Inflammatory macrophage treated with lipopolysaccharide for 1 hour (primary cell): ENCODE measurements around the gene MBNL2.

Experiments used
- DNase-seq, 2 donors: peaks; one replicate each; pipeline ENCODE4 v3.0.0-alpha.2; 2020 to 2022

The MBNL2 gene

DNA sequence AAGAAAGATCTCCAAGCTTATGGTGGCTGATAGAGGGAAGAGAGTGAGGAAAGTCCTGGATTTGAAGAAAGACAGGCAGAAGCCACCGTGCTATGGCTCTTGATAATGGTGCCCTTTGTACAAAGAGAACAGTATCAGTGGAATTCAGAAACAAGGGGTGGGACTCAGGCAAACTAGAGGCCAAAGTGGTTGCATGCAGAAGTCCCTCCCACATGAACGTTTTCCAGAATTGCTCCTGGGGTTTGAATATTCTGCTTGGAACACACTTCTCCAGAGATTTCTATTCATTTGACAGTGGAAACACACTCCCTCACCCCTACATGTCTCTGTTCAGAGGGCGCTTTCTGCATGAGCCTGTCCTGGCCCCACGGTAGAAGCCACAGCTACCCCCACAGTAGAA is 10.1 kb upstream of the MBNL2 start:
- no peak for DNase-seq

- peak in 1 of 2 donors; percentile 42 for DNase-seq
Measured at GRCh38 chr13:97212601-97213040, 9.5 kb upstream of the MBNL2 start.

DNA sequence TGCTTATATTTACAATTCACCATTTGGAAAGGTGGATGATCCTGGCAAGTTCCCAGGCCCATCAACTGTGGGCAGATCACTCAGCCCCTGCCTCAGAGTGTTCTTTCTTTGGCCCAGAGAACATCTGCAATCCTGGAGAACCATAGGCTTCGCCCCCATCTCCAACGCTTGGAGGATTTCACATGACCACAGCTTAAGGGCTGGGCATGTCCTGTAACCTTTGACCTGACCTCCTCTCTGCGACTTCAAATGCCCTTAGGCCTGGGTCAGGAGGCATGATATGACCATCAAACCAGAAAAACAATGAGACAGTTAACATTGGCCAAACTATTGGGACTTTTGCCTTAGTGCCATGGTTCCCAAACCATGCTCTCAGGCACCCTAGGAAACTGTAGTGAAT is 7.2 kb upstream of the MBNL2 start:
- no peak for DNase-seq

DNA sequence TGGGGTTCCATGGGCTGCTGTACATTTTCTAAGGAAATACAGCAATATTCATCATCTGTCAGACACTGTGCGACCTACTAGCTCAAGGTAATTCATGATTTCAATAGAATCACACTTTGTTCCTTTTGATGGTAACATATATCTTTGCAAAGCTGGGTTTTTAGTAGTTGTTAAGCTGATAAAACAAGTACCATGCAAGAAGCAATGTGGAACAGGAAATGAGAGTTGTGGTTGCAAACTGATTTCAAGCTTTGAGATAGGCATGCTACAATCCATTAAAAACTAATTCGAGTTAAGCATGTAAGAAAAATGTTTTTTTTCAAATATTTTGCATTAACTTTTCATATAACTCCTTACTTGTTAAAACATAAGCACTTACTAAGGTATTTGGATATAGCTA is 6.8 kb upstream of the MBNL2 start:
- no peak for DNase-seq

DNA sequence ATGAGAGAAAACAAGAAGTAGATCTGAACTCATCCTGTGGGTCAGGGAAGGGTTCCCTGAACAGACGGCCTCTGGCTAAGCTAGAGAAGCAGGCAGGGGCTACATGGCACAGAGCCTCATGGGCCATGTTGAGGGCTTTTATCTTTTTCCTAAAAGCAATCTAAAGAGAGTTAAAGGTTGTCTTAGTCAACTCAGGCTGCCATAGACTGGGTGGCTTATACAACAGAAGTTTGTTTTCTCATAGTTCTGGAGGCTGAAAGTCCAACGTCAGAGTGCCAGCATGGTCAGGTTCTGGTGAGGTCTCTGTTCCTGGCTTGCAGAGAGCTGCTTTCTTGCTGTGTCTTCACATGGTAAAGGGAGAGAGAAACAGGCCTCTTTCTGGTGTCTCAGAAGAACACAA is 2.9 kb upstream of the MBNL2 start:
- no peak for DNase-seq

DNA sequence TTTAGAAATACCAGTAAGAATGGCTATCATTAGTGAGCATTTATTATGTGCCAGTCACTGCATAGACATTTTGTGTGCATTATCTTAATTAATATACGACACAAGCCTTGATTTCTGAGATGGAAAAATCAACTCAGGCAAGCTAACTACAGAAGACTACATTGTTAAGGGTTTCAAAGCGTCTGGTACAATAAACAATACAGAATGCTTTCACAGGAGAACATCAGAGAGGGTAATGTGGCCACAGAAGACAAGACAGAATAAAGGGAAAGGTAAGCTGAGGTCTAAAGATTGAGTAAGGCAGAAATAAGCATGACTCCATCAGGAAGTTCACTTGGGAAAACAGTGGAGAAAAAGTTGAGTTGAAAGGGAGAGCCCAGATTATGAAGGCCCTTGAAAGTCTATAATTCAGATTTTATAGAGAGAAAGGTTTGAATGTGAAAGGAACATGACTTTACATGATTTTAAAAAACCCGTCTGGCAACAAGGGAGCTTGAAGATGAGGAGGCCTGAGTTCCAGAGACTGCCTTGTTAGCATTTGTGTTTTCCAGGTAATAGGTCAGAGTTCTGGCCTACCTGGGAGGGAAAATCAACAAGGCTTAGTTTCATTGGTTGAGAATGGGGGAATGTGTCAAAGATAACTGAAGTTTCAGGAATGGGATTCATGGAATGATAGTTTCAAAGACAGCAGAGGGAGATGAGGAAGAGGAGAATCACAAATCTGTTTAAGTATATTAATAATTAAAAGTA is 1.8 kb upstream of the MBNL2 start:
- no peak for DNase-seq

DNA sequence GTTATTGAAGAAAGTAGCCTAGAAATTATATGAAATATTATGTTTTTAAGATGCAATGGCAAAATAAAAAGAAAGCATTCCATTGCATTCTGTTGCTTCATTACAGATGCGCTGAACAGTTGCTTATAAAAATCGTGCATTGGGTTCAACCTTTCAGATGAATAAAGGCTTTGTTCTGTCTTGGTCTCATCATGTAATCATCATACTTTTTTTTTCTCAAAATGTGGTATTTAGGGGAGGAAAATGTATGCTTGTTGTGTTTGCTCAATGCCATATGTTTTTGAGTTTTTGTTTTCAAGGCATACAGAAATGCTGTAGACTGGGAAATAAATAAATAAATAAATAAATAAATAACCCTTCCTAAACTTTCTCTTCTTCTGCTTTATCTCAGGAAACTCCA is 1.1 kb upstream of the MBNL2 start:
- no peak for DNase-seq

DNA sequence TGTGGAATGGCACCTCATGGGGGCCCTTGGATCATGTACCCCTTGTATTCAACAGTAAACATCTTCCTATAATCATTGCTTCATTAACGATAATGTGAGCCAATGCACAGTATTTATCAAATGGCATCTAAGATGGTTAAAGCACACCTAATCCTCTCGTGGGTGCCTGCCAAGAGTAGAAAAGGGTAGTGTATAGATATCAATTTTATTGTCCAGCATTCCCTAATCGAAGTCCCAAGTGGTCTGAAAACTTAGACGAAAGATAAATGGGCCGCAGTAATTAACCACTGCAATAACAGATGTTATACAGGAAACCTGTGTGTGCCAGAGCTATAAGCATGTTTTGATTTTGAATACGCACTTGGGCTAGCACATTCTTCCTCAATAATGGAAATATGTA is 667 bp upstream of the MBNL2 start:
- DNase-seq = no peak

- no peak for DNase-seq
Measured at GRCh38 chr13:97223037-97223710, 1.0 kb downstream of the MBNL2 start.

GRCh38 chr13:97223711-97224541 is 1.8 kb downstream of the MBNL2 start:
- DNase-seq = peak; percentile 88

GRCh38 chr13:97224544-97225300 is 2.6 kb downstream of the MBNL2 start:
- no peak for DNase-seq

- no peak for DNase-seq
Measured at GRCh38 chr13:97225533-97225932, 3.4 kb downstream of the MBNL2 start.

GRCh38 chr13:97226013-97226412 is 3.9 kb downstream of the MBNL2 start:
- no peak for DNase-seq

DNA sequence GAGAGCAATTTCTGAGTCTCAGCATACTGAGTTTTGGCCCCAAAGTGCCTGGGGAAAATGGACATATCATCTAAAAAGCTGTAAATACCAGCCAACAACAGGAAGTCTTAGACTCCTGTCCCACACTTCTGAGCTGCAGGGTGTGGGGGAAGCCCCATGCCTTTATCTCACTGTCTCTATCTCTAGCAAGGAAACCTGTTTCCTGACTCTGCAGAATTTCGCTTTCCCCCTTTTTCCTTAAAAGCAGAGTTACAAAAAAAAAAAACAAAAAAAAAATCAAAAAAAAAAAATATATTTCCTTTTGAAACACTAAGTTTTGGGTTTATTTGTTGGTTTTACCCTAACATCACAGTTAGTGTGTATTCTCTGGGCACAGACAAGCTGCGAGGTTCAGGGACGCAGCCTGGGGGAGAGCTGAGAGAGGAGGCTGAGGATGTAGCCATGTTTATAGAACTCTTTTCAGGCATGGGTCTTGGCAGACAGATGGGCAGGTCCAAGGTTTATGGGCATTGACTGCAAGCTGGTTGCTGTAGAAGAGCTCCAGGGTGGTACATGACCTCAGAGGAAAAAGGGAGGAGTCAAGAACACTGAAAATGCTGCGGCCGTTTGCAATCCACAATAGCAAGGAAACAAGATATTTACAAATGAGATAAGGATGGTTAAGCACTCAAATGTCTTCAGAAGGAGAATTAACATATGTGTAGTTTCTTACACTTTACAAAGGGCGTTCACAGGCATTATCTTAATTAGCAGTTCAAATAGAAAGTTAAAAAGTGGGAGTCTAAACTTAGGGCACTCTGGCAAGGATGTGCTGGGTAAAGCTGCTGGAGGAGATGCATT is 4.9 kb downstream of the MBNL2 start:
- DNase-seq = no peak

DNA sequence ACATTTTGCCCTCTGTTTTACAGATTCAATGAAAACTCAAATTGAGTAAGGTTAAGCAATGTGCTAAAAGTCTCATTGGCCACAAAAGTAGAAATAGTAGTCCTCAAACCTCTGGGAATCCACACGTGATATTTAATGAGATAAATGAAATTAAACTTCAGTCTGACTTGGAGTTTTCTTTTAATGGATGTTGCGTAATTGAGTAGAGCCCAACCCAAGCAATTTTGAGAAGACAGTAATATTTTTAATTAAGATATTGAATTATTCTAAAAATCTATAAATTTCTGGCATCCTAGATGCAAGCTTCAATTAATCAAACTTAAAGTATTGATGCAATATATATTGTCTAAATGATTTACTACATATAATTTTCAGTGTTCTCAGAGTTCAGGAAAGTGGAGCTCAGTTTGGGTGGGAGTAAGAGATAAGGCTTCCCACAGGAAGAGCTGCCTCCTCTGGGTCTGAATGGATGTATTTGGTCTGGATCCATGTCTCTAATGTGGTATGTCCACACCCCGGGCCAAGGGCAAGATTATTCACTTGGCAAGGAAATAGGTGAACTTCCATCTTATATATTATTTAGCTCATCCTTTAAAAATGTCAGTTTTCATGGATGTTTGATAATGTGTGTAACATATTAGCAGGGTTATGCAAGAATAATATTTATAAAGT is 6.9 kb downstream of the MBNL2 start:
- DNase-seq = no peak

DNA sequence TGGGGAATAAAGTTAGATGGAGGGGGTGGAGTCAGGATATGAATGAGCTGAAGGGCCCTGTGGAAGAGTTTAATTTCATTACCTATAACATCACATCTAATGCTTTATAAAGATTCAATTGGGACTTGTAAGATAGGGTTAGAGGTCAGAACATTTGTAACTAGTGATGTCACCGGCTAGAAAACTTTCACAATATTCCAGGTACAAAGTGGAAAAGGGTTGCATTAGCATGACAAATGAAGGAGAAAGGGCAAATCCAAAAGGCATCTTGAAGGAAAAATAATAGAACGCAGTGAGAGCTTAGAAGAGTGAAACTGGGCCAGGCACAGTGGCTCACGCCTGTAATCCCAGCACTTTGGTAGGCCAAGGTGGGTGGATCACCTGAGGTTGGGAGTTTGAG is 7.6 kb downstream of the MBNL2 start:
- DNase-seq = no peak

- no peak for DNase-seq
Measured at GRCh38 chr13:97231118-97231828, 9.1 kb downstream of the MBNL2 start.

GRCh38 chr13:97231829-97232196 is 9.7 kb downstream of the MBNL2 start:
- no peak for DNase-seq

DNA sequence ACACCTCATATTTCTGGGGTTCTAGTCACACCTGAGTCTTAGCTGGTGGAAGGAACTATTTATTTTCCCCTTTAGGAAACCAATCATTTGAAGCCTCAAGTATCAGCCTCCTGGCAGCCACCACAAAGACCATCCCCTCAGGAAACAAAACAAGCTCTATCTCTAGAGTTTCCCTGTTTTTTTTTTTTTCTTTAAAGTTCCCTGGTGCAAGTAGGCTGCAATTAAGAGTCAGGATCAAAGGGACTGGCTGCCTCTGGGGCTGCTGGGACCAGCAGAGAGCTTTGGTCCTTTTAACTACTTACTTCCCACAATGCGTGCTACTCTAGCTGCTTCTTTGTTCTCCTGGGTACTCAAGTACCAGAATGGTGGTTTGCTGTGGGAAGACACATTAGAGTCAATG is 11.4 kb downstream of the MBNL2 start:
- no peak for DNase-seq

GRCh38 chr13:97234236-97234635 is 12.1 kb downstream of the MBNL2 start:
- DNase-seq = no peak

GRCh38 chr13:97234742-97235141 is 12.6 kb downstream of the MBNL2 start:
- no peak for DNase-seq
